Retinal pigment epithelial cell (primary cell): ENCODE data around the gene AKAP6.
"Not testable (repeated sequence)": the region's sequence is repeated elsewhere in the genome, so short reads cannot be mapped to it uniquely, and the experiment has no call there.

Source experiments
- DNase-seq: peaks from one replicate; pipeline ENCODE4 v3.0.0-alpha.2; 2010; ENCODE audit warnings: low read depth
- H3K4me3 ChIP-seq: 2 replicates; pipeline ENCODE4 v1.5.1; 2011; ENCODE audit warnings: mild to moderate bottlenecking, low read length, control low read depth, moderate library complexity
- TF ChIP-seq, protein P1 (sequence below): conservative IDR thresholded peaks from 2 replicates; pipeline ENCODE4 v1.5.1; 2011; ENCODE audit warnings: low read depth, low read length, control low read depth, inconsistent platforms

AKAP6 gene

DNA sequence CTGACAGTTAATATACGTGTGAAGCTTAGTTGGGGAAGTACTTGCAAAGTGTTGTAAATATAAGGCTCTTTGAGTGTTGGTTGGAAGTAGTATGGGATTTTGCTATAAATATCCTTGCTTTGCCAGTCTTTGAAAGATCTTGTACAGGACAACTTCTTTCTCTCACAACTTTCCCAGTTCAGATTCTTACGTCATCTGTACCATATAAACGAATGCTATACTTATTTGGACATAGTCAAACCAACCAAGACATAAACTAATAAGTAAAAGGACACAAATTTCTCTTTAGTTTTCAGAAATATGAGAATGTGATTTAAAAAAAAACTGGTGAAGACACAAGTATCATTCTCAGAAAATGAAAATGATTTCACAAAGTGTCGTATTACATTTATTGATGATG is 456.5 kb downstream of the AKAP6 start:
- no peak overlapping the region for H3K4me3 ChIP-seq
- DNase-seq = no peak
- TF ChIP-seq, protein P1, sequence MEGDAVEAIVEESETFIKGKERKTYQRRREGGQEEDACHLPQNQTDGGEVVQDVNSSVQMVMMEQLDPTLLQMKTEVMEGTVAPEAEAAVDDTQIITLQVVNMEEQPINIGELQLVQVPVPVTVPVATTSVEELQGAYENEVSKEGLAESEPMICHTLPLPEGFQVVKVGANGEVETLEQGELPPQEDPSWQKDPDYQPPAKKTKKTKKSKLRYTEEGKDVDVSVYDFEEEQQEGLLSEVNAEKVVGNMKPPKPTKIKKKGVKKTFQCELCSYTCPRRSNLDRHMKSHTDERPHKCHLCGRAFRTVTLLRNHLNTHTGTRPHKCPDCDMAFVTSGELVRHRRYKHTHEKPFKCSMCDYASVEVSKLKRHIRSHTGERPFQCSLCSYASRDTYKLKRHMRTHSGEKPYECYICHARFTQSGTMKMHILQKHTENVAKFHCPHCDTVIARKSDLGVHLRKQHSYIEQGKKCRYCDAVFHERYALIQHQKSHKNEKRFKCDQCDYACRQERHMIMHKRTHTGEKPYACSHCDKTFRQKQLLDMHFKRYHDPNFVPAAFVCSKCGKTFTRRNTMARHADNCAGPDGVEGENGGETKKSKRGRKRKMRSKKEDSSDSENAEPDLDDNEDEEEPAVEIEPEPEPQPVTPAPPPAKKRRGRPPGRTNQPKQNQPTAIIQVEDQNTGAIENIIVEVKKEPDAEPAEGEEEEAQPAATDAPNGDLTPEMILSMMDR = no peak

- H3K4me3 ChIP-seq = no peak overlapping the region
- DNase-seq = no peak
- TF ChIP-seq, protein P1 = no peak
These were observed 457.8 kb downstream of the AKAP6 start for GRCh38 chr14:32786886-32787285.

DNA sequence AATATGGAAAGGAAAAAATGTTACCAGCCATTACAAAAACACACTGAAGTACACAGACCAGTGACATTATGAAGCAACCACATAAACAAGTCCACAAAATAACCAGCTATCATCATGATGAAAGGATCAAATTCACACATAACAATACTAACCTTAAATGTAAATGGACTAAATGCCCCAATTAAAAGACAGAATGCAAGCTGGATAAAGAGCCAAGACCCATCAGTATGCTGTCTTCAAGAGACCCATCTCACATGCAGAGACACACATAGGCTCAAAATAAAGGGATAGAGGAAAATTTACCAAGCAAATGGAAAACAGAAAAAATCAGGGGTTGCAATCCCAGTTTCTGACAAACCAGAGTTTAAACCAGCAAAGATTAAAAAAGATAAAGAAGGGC is 463.9 kb downstream of the AKAP6 start:
- H3K4me3 ChIP-seq, DNase-seq: not testable (repeated sequence)

DNA sequence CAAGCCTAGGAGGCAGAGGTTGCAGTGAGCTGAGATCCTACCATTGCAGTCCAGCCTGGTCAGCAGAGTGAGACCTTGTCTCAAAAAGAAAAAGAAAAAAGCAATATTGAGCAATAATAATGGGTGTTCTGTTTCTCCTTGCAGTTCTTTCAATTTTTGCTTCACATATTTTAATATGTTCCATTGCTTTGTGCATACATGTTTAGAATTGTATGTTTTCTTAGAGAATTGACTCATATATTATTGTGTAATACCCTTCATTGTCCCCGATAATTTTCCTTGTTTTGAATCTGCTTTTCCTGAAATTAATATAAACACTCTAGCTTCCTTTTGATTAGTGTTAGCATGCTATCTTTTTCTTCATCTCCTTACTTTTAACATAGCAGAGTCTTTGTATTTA is 471.2 kb downstream of the AKAP6 start:
- no peak for DNase-seq
- TF ChIP-seq, protein P1 = no peak
- H3K4me3 ChIP-seq = no peak overlapping the region

DNA sequence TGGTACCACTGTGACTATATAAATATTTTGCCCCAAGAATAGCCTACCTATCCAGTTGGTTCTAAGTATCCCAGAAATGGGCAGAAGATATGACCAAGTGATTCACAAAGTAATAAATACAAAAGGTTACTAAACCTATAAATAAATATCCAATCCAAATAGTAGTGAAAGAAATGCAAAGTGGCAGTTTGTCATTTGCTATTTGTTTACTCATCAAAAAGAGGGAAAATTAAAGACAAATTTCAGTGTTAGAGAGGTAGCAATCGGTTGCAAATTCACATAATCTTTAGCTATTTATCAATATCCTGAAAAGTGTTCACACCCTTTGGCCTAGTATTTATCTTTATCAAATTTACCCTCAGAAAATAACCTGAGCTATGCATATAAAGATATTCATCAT is 473.2 kb downstream of the AKAP6 start:
- TF ChIP-seq, protein P1 = no peak
- DNase-seq = no peak
- H3K4me3 ChIP-seq = no peak overlapping the region

- H3K4me3 ChIP-seq = no peak overlapping the region
- TF ChIP-seq, protein P1 = no peak
- DNase-seq = no peak
These were observed 476.9 kb downstream of the AKAP6 start for GRCh38 chr14:32805979-32806378.

GRCh38 chr14:32808644-32809043 is 479.5 kb downstream of the AKAP6 start:
- DNase-seq = no peak
- TF ChIP-seq, protein P1 = no peak
- H3K4me3 ChIP-seq = no peak overlapping the region

DNA sequence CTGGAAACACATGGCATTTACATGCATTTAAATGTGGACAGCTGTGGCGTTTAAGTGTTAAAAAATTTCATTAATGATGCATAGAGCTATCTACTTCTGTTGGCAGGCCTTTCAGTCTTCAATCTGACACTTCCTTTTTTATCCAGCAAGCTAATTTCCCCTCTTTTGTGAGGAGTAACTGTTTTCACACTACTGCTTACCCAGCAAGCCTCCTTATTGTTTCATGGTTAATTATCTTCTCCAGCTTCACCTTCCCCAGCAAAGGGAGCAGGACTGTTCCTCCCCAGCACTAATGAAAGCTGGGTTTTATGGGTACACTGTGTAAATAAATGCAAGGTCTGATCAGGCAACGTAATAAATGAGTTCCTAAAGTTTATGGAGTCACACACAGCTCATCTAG is 480.2 kb downstream of the AKAP6 start:
- DNase-seq = no peak
- TF ChIP-seq, protein P1 = no peak
- H3K4me3 ChIP-seq = no peak overlapping the region
